Left kidney (tissue), 8 donors: Measurements from ENCODE around the gene ZNF507. TPM values are rescaled to one million over a fixed set of nuclear protein-coding genes. Genes with fewer than 3 reads are reported as not detected.

ENCODE experiments used
- DNase-seq: peaks from one replicate; pipeline ENCODE4 v3.0.0-alpha.2; 2013
- long read RNA-seq, 8 donors: transcript quantifications; one replicate each; lab custom pipeline, GENCODE V29; 2026
- polyA plus RNA-seq: library from polyadenylated mRNA; unstranded; fragments of 120-200 nt; gene quantifications from one replicate; pipeline ENCODE4 v1.2.1, GENCODE V29; 2013; ENCODE audit not compliant: insufficient read length

ZNF507 gene
- 35.5 TPM for polyA plus RNA-seq
- long read RNA-seq, donor 1, partial matches to known transcripts: 9 of 9 reads
- long read RNA-seq, donor 1, other reads (novel, unspliced or antisense): 0 of 9 reads
- long read RNA-seq, donor 2, full-length matches to known transcripts: 1 of 10 reads
- long read RNA-seq, donor 2, partial matches to known transcripts: 9 of 10 reads
- long read RNA-seq, donor 2, other reads (novel, unspliced or antisense): 0 of 10 reads
- long read RNA-seq, donor 3, partial matches to known transcripts: 8 of 12 reads
- long read RNA-seq, donor 3, other reads (novel, unspliced or antisense): 0 of 12 reads
- long read RNA-seq, donor 4: 0 reads
- long read RNA-seq, donor 5, partial matches to known transcripts: 0 of 3 reads
- long read RNA-seq, donor 5, other reads (novel, unspliced or antisense): 0 of 3 reads
- long read RNA-seq, donor 6, full-length matches to known transcripts: 7 of 16 reads
- long read RNA-seq, donor 6, partial matches to known transcripts: 9 of 16 reads
- long read RNA-seq, donor 6, other reads (novel, unspliced or antisense): 0 of 16 reads
- long read RNA-seq, donor 7, full-length matches to known transcripts: 3 of 18 reads
- long read RNA-seq, donor 7, partial matches to known transcripts: 15 of 18 reads
- long read RNA-seq, donor 7, other reads (novel, unspliced or antisense): 0 of 18 reads
- long read RNA-seq, donor 8, partial matches to known transcripts: 10 of 12 reads
- long read RNA-seq, donor 8, other reads (novel, unspliced or antisense): 0 of 12 reads

- DNase-seq: peak; percentile 84
Measured at GRCh38 chr19:32345261-32346207, at the start of gene ZNF507. TSS of gene ZNF507 (plus strand) at chr19:32345610. CDS start at chr19:32352831, 7,221 bp downstream.

GRCh38 chr19:32296694-32297093, 48.7 kb upstream of the ZNF507 start:
- no peak for DNase-seq

GRCh38 chr19:32302778-32303177, 42.6 kb upstream of the ZNF507 start:
- DNase-seq: no peak

- no peak for DNase-seq
Measured at GRCh38 chr19:32303193-32303592, 42.2 kb upstream of the ZNF507 start.

GRCh38 chr19:32307591-32307990, 37.8 kb upstream of the ZNF507 start:
- no peak for DNase-seq

- no peak for DNase-seq
Measured at GRCh38 chr19:32308431-32309077, 36.9 kb upstream of the ZNF507 start.

- DNase-seq: no peak
Measured at GRCh38 chr19:32309711-32310390, 35.6 kb upstream of the ZNF507 start.

GRCh38 chr19:32311371-32311770, 34.0 kb upstream of the ZNF507 start:
- no peak for DNase-seq

GRCh38 chr19:32313569-32314265, 31.7 kb upstream of the ZNF507 start:
- no peak for DNase-seq

GRCh38 chr19:32316034-32316433, 29.4 kb upstream of the ZNF507 start:
- no peak for DNase-seq

GRCh38 chr19:32317086-32317485, 28.3 kb upstream of the ZNF507 start:
- DNase-seq: no peak

- no peak for DNase-seq
Measured at GRCh38 chr19:32318884-32319520, 26.4 kb upstream of the ZNF507 start.

- no peak for DNase-seq
Measured at GRCh38 chr19:32322541-32322940, 22.9 kb upstream of the ZNF507 start.

GRCh38 chr19:32324631-32325285, 20.7 kb upstream of the ZNF507 start:
- DNase-seq: no peak

GRCh38 chr19:32330213-32330857, 15.1 kb upstream of the ZNF507 start:
- DNase-seq: no peak

GRCh38 chr19:32333227-32333626, 12.2 kb upstream of the ZNF507 start:
- DNase-seq: no peak

GRCh38 chr19:32336259-32337083, 8.9 kb upstream of the ZNF507 start:
- no peak for DNase-seq
